Psoas muscle (tissue), 8 donors: ENCODE data around the gene HSPA14. TPM values are rescaled to one million over a fixed set of nuclear protein-coding genes. Genes with fewer than 3 reads are reported as not detected.

Experiments
- ATAC-seq, 4 donors: fragments of 200-7000 bp; cut with Tn5 transposase; one replicate each; pipeline ENCODE4 v1.9.1; 2020; ENCODE audit warnings: moderate library complexity in 3 of 4, mild to moderate bottlenecking in 2 of 4
- DNase-seq, 2 donors: peaks; one replicate each; pipeline ENCODE4 v3.0.0-alpha.2; 2020
- H3K27ac ChIP-seq: fragments of 200-600 bp; one replicate; pipeline ENCODE4 v1.8.0; 2022
- H3K27me3 ChIP-seq, 3 donors: fragments of 200-600 bp in 1 of 3; one replicate each; pipeline versions ENCODE4 v1.6.1 to v1.8.0; 2013 to 2022; ENCODE audit warnings: low read length in 2 of 3, mild to moderate bottlenecking in 2 of 3, moderate library complexity in 1 of 3; ENCODE audit not compliant: insufficient read depth in 3 of 3
- H3K36me3 ChIP-seq, 2 donors: fragments of 200-600 bp in 1 of 2; one replicate each; pipeline versions ENCODE4 v1.6.1 to v1.8.0; 2013 to 2022; ENCODE audit warnings: low read depth in 1 of 2, mild to moderate bottlenecking in 1 of 2, moderate library complexity in 1 of 2; ENCODE audit not compliant: insufficient read depth in 1 of 2
- H3K4me1 ChIP-seq: fragments of 200-600 bp; one replicate; pipeline ENCODE4 v1.8.0; 2022
- H3K4me3 ChIP-seq: fragments of 200-600 bp; one replicate; pipeline ENCODE4 v1.8.0; 2022; ENCODE audit warnings: mild to moderate bottlenecking
- H3K9me3 ChIP-seq: fragments of 200-600 bp; one replicate; pipeline ENCODE4 v1.8.0; 2022
- CTCF ChIP-seq: fragments of 200-600 bp; IDR thresholded peaks from one replicate; pipeline ENCODE4 v1.8.0; 2022; ENCODE audit warnings: antibody characterized with exemption
- WGBS, 3 donors: extraction: QIAGEN DNeasy Blood & Tissue Kit; methylation state at CpG; one replicate each; pipeline versions ENCODE4 v1.1.6 to v1.1.7; 2013; 5-methylcytosine and 5-hydroxymethylcytosine counted together
- intact Hi-C, 2 donors: fragments of 100-400 bp; cut with DNase I; formaldehyde crosslinking; loops; one replicate each; pipeline versions ENCODE4 v1.11.0 to v1.14.2; 2022
- polyA plus RNA-seq, 3 donors: library from polyadenylated mRNA; stranded (reverse); fragments of 200-250 nt; gene quantifications; one replicate each; pipeline ENCODE4 v1.2.3, GENCODE V29; 2013
- total RNA-seq, 4 donors: library from RNA; stranded (reverse); fragmentation: NEBNext Ultra II Directional in 2 of 4; extraction: Animal tissue kit (Norgen Biotek cat#: 25700) in 2 of 4; gene quantifications; one replicate each; pipeline versions ENCODE4 v1.2.1 to v1.2.4, GENCODE V29; 2021 to 2023
- donor health status: healthy with polysubstance abuse.
- donor health status: DM: no; HTN: no; CAD: no; lungs with moderate emphysema.
- donor health status: Bipolar disorder and iron deficiency.
- donor health status: healthy.
- donor health status: DM: yes; HTN: yes; CAD: no.
- donor health status: DM: no; HTN: no; CAD: no.
- donor health status: DM: no; HTN: no; CAD: no.
- donor health status: DM: yes; HTN: yes; CAD: no.

The HSPA14 gene
- total and polyA plus RNA-seq, 7 donors = 5.5 to 29.8 (median 14.5) TPM

DNA sequence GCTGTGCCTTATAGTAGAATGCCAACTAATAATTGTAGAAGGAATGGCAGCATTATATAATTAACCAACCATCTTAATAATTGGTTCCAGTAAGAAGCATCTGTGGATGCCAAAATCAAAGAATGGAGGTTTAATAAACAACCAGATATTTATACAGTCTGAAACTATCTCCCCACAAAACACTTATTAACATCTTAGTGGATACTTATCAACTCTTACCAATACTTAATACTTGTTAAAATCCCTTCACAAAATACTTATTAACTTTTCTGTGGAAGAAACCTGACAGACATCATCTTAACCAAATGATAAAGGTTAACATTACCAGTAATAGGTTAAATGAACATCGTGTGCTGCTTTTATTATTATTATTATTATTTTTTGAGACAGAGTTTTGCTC, 34.3 kb upstream of the HSPA14 start:
- intact Hi-C loops = no loop called here
- WGBS, 3 donors = 0 to 45% (median 40%) methylated on average over 1 of the region's 1 CpG
- Histone ChIP-seq H3K4me1 (no peaks in the 10 kb centered on the region), H3K27me3 (peaks cover 0 to 2% (median 0%) of the 10 kb centered on the region in 3 donors), H3K36me3 (no peaks in the 10 kb centered on the region), H3K4me3 (no peak overlapping the region), H3K9me3 (no peaks in the 10 kb centered on the region), H3K27ac (no peak overlapping the region)
- DNase-seq (no peak), ATAC-seq (no peak)
- no peak for TF ChIP-seq CTCF

GRCh38 chr10:14806318-14806717, 31.8 kb upstream of the HSPA14 start:
- Histone ChIP-seq H3K4me3 (no peak overlapping the region), H3K27ac (no peak overlapping the region), H3K27me3 (peaks cover 0 to 2% (median 0%) of the 10 kb centered on the region in 3 donors), H3K36me3 (no peaks in the 10 kb centered on the region), H3K9me3 (no peaks in the 10 kb centered on the region), H3K4me1 (no peaks in the 10 kb centered on the region)
- ATAC-seq = no peak
- intact Hi-C loops = no loop called here
- TF ChIP-seq CTCF = no peak
- 63 to 75% (median 72%) methylated on average over 3 of the region's 3 CpGs for WGBS, 3 donors
- no peak for DNase-seq

DNA sequence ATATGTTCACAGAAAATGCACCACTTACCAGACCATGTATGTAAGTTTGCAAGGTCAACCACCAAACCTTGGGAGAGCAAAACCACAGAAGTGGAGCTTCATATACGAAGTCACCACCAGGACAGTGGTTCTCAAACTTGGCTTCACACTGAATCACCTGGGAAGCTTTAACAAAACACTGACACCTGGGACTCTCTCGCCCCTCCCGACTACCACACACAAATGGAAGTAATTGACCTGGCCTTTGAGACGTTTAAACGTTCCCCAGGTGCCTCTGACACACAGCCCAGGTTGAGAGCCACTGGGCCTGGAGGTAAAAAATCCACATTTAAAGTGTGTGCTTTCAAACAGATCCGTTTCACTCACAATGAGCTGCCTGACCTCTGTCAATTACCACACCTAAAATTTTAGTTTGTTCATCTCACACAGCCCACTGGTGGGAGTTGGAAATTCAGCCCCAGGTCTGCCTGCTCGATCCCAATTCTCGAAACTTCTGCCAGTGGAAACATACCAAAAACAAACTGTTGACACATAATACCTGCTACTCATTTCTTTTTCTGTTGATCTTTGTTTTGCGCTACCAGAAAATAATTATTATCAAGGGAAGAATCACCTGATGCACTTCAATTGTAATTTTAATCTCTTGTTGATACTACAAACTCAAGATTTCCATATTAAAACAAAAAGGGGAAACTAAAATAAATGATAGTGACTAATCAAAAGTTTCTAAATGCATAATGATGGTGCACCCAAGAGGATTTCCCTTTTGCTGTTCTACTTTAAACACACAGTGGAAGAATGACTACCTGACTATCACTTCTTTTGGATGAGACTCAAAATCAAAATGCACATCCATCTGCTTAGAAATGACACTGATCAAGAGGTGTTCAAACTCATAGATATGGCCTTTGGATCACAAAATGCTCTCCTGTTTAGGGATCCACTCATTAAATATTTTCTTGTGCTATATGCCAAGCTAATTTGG, 26.8 kb upstream of the HSPA14 start:
- H3K9me3 ChIP-seq = no peaks in the 10 kb centered on the region
- no peaks in the 10 kb centered on the region for H3K27me3 ChIP-seq
- ATAC-seq (no peak), DNase-seq (no peak)
- H3K27ac ChIP-seq = no peak overlapping the region
- no peaks in the 10 kb centered on the region for H3K4me1 ChIP-seq
- 62 to 65% (median 64%) methylated on average over 9 of the region's 9 CpGs for WGBS, 3 donors
- TF ChIP-seq CTCF = no peak
- intact Hi-C loops = no loop called here
- H3K4me3 ChIP-seq = no peak overlapping the region
- H3K36me3 ChIP-seq = no peaks in the 10 kb centered on the region

DNA sequence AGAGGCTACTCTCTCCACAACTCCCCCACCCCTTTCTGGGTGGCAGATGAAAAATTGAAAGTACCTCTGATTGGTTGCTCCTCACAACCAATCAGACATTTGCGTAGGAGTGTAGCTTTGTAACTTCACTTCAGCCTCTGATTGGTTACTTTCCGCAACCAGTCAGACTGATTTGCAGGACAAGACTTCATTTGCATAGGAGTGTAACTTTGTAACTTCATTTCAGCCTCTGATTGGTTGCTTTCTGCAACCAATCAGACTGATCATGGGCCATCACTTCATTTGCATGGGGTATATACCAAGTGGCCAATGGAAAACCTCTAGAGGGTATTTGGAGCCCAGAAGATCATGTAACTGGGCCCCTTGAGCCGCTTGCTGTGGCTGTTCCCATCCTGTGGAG, 25.8 kb upstream of the HSPA14 start:
- Histone ChIP-seq H3K4me3 (no peak overlapping the region), H3K36me3 (no peaks in the 10 kb centered on the region), H3K9me3 (no peaks in the 10 kb centered on the region), H3K27me3 (no peaks in the 10 kb centered on the region), H3K27ac (no peak overlapping the region), H3K4me1 (no peaks in the 10 kb centered on the region)
- WGBS, 3 donors = 83 to 94% (median 87%) methylated on average over 3 of the region's 3 CpGs
- DNase-seq (no peak), ATAC-seq (no peak)
- intact Hi-C loops = no loop called here
- no peak for TF ChIP-seq CTCF
